Kidney (tissue), 14 donors: Measurements from ENCODE around the gene LDAH. TPM values are rescaled to one million over a fixed set of nuclear protein-coding genes. Genes with fewer than 3 reads are reported as not detected.

Experiments used
- DNase-seq, 5 donors: peaks; one replicate each; pipeline ENCODE4 v3.0.0-alpha.2; 2013 to 2020
- FAIRE-seq: peaks from 2 replicates; lab custom pipeline; 2012; peaks lifted over from hg19 to GRCh38; lab: Jason Lieb, UNC
- H3K27ac ChIP-seq, 2 donors: one replicate each; pipeline ENCODE4 v1.7.0; 2013; ENCODE audit warnings: low read depth in 2 of 2, low read length in 2 of 2, inconsistent platforms in 1 of 2
- H3K27me3 ChIP-seq: one replicate; pipeline ENCODE4 v1.7.1; 2013; ENCODE audit warnings: low read length, inconsistent platforms; ENCODE audit not compliant: control insufficient read depth, insufficient read depth
- H3K36me3 ChIP-seq, 3 donors: one replicate each; pipeline versions ENCODE4 v1.7.0 to v1.7.1; 2013; ENCODE audit warnings: low read length in 3 of 3, control low read depth in 1 of 3, inconsistent platforms in 1 of 3; ENCODE audit not compliant: insufficient read depth in 3 of 3, control insufficient read depth in 2 of 3
- H3K4me1 ChIP-seq, 3 donors: one replicate each; pipeline versions ENCODE4 v1.7.0 to v1.7.1; 2013; ENCODE audit warnings: low read length in 3 of 3, inconsistent platforms in 1 of 3, low read depth in 1 of 3; ENCODE audit not compliant: control insufficient read depth in 2 of 3, insufficient read depth in 2 of 3
- H3K4me3 ChIP-seq, 3 donors: one replicate each; pipeline versions ENCODE4 v1.7.0 to v1.8.1; 2013; ENCODE audit warnings: low read length in 3 of 3, control low read depth in 1 of 3, inconsistent platforms in 1 of 3
- H3K9ac ChIP-seq, 3 donors: one replicate each; pipeline versions ENCODE4 v1.7.0 to v1.7.1; 2013; ENCODE audit warnings: low read length in 3 of 3, control low read depth in 1 of 3, inconsistent platforms in 1 of 3
- H3K9me3 ChIP-seq, 3 donors: one replicate each; pipeline versions ENCODE4 v1.7.0 to v1.7.1; 2013; ENCODE audit warnings: low read length in 3 of 3, control low read depth in 1 of 3, inconsistent platforms in 1 of 3; ENCODE audit not compliant: control insufficient read depth in 2 of 3, insufficient read depth in 1 of 3
- CTCF ChIP-seq: IDR thresholded peaks from 3 replicates; pipeline ENCODE4 v1.5.1; 2012; ENCODE audit warnings: mild to moderate bottlenecking, moderate library complexity, borderline replicate concordance; ENCODE audit not compliant: insufficient read depth; ENCODE audit errors: extremely low read depth
- intact Hi-C: fragments of 100-400 bp; cut with DNase I; formaldehyde crosslinking; loops from one replicate; pipeline ENCODE4 v1.11.1; 2022
- polyA plus RNA-seq: library from polyadenylated mRNA; stranded (reverse); fragments of 350-450 nt; fragmentation: Illumina TruSeq; extraction: RNeasy Lipid Tissue Mini Kit (QIAGEN cat#74804); gene quantifications from one replicate; pipeline ENCODE4 v1.2.3, GENCODE V29; 2014; ENCODE audit warnings: low read depth, low replicate concordance; ENCODE audit not compliant: insufficient read depth
- total RNA-seq: library from RNA; stranded (reverse); fragmentation: NEBNext Ultra II Directional; extraction: Animal tissue kit (Norgen Biotek cat#: 25700); gene quantifications from one replicate; pipeline ENCODE4 v1.2.1, GENCODE V29; 2021
- donor health status: control.
- donor health status: control.
- donor health status: control.
- donor health status: control.
- donor health status: control.
- donor health status: DM: yes; HTN: yes; CAD: no.
- donor health status: Normal renal cell carcinoma (clear cell type).

Gene LDAH
- total and polyA plus RNA-seq, 2 donors from 2014 or later: 15.5 to 20.4 TPM

- Histone ChIP-seq H3K4me3 (no peak overlapping the region), H3K27me3 (no peaks in the 10 kb centered on the region), H3K36me3 (no peaks in the 10 kb centered on the region), H3K27ac (no peak overlapping the region), H3K9ac (no peak overlapping the region), H3K4me1 (no peaks in the 10 kb centered on the region), H3K9me3 (no peaks in the 10 kb centered on the region)
- intact Hi-C loops: no loop called here
- DNase-seq (no peak), FAIRE-seq (no peak)
- TF ChIP-seq CTCF: no peak
These were observed 56.7 kb downstream of the LDAH start for GRCh38 chr2:20766213-20766612.

GRCh38 chr2:20762945-20763683 is 59.8 kb downstream of the LDAH start:
- H3K27me3 ChIP-seq: no peaks in the 10 kb centered on the region
- no peak for TF ChIP-seq CTCF
- H3K9me3 ChIP-seq: no peaks in the 10 kb centered on the region
- intact Hi-C loops: no loop called here
- H3K36me3 ChIP-seq: no peaks in the 10 kb centered on the region
- H3K9ac ChIP-seq: no peak overlapping the region
- H3K4me1 ChIP-seq: no peaks in the 10 kb centered on the region
- no peak overlapping the region for H3K27ac ChIP-seq
- FAIRE-seq: no peak
- H3K4me3 ChIP-seq: no peak overlapping the region
- no peak for DNase-seq

GRCh38 chr2:20759487-20759886 is 63.4 kb downstream of the LDAH start:
- no peak for TF ChIP-seq CTCF
- H3K27ac ChIP-seq: no peak overlapping the region

More at GRCh38 chr2:20759487-20759886, 63.4 kb downstream of the LDAH start:
- intact Hi-C loops: no loop called here
- Histone ChIP-seq H3K9me3 (no peaks in the 10 kb centered on the region), H3K9ac (no peak overlapping the region), H3K36me3 (no peaks in the 10 kb centered on the region), H3K4me1 (no peaks in the 10 kb centered on the region), H3K4me3 (no peak overlapping the region), H3K27me3 (no peaks in the 10 kb centered on the region)
- FAIRE-seq: no peak
- DNase-seq: no peak
